NCI-H1436 treated with DMSO at 0.1 percent for 48 hours (cell line): ENCODE results near the gene TSC22D2.
"Not testable (repeated sequence)": the region's sequence is repeated elsewhere in the genome, so short reads cannot be mapped to it uniquely, and the experiment has no call there.

ENCODE experiments used
- DNase-seq: peaks from one replicate; lab custom pipeline; 2025; lab: John Stamatoyannopoulos, UW

The TSC22D2 gene

DNA sequence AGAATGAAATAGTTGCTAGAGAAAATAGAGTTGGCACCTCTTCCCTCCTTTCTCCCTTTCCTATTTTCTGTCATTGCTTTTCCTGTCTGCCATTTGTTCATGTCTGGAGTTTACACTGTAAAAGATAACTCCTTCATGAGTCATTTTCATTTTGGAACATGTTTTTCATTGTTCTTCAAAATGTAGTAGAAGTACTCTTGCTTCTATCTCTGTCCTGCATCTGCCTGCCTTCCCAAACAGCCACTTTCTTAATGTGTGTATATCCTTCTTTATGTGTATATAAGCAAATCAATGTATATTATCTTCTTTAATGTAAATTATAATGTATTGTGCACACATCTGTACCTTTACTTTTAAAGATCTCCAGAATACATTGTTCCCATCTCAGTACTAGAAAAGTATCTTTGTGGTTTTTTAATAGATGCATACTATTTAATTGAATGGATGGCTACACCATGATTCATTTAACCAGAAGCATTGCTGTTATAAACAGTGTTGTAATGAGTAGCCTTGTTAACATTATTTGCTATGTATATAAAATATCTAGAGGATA lies 41.1 kb downstream of the TSC22D2 start:
- no peak for DNase-seq

DNA sequence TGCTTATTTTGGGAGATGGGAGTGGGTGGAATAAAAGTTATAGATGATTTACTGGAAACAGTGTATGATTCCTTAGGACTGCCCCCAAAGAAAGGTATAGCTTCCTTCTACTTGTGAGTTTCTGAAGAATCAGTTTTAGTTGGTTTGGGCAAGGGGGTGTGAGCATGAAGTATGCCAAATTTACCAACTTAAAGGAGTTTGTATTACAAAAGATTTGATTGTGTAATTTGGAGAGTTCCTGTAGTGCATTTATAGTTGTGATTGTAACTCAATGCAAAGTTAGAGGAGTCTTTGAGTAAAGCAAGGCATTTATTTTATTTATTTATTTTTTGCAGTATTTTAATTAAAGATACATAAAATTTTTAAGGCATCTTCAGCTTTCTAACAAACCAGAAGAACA lies 42.8 kb downstream of the TSC22D2 start:
- DNase-seq: no peak

DNA sequence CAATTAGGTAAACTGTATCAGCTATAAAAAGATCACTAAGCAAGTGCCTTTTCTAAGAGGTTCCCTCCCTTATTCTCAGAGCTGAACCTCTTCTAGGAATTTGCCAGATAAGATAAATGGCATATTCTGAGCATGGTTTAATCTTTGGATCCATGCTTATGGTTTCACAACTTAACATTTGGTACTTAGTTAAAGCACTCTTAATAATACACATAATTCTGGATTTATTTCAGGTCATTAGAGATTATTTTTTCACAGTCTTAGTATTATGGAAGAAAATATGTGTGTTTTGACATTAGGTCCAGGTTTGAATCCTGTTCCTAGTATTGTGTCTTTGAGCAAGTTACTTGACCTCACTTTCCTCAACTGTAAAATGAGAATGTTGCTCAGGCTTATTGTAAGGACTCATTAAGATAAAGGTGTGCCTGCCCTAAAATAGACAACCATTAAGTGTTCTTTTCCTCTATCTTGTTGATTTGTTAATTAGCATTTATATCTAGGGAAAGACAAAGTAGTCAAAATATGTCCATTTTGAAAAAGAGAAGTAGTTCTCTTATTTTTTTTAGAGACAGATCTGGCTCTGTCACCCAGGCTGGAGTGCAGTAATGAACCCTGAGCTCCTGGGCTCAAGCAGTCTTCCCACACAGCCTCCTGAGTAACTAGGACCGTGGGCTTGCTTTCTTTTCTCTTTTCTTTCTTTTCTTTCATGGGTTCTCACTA lies 43.4 kb downstream of the TSC22D2 start:
- DNase-seq: no peak

DNA sequence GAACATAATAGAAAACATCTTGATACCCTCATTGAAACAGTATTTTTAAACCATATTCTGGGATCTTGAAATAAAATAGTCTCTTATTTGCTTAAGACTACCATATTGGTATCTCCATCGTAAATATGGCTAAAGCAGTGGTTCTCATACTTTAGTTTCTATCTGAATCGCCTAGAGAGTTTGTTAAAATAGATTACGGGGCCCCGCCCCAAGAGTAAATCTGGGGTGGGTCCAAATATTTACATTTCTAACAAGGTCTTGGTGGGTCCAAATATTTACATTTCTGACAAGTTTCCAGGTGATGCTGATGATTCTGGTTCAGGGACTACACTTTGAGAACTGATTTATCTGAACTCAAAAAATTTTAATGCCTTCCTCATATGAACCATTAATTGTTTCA lies 45.3 kb downstream of the TSC22D2 start:
- no peak for DNase-seq

DNA sequence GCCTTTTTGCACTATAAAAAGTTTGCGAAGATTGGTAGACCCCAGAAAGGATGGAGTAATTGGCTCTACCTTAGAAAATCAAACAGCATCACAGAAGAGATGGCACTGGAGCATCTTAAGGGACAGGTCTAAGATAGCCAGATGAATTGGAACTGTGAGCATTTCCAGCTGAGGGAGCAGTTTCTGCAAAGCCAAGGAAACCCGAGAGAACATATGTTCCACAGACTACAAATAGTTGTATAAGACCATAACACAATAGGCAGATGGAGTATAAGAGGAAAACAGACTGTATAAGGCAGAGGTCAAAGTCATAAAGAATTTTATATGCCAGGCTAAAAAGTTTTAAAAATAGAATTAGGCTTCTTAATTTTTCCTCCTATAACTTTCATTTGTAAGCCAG lies 46.0 kb downstream of the TSC22D2 start:
- DNase-seq: no peak

DNA sequence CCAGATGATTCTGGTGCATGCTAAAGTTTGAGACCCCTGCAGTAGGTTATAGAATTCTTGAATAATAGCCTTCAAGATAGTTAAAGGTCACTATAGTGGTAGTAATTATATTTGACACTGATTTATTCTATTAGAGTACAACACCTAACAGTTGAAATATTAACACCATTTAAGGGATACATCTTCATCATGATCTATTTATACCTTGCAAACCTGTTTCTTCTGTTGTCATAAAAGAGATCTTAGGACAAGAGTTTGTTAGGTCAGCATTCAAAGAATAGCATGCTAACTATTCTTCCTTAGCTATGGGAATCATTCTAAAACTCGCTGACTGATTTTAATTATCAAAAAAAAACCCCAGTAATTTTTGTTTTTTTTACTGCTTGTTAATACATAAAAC lies 46.5 kb downstream of the TSC22D2 start:
- no peak for DNase-seq

DNA sequence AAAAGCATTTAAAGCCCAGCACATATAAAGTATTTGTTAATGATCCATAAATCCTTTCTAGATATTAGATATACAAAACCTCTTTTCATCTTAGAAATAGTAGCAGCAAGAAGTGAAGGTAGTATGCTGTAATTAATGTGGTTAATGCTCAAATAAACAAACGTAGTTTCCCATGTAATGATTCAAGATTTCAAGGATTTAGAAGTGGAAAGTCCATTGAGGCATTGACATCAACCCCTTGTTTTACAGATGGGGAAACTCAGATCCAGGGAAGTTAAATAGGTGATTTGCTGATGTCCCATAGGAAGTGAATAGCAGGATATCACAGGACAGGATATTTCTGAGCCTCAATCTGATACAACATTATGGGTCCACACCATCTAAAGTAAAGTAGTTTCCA lies 47.2 kb downstream of the TSC22D2 start:
- no peak for DNase-seq

DNA sequence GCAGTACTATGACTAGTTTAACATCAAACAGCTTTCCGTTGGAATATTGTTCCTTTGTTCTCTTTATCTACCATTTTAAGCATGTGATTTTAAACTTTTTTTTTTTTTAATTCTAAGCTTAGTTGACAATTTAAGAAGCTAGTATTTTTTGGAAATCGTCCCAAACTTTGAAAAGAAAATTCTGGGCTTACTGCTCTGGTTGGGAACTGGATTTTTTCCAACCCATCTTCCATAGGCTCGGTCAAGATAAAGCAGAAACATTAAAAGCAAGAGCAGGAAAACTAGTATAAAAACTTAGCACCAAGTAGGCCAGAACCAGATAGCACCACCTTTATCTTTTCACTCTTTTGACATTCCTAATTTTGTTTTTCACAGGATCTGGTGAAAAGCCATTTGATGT lies 49.9 kb downstream of the TSC22D2 start:
- no peak for DNase-seq

DNA sequence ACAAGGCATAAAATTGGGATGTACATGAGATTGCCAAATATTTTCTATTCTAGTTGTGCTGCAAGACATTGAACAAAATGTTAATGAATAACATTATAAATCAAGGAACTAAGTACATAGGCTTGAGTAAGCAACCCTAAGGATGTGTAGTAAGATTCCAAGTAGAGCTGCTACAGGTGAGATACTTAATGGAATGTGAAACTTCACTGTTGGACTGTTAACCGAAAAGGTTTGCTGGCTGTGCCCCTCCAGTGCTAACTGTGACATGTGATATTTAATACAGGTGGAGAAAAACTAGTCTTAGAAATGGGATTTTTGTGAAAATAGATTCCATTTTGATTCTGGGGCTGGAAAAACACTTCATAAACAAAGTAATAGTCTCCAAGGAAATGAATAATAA lies 52.4 kb downstream of the TSC22D2 start:
- DNase-seq: no peak

DNA sequence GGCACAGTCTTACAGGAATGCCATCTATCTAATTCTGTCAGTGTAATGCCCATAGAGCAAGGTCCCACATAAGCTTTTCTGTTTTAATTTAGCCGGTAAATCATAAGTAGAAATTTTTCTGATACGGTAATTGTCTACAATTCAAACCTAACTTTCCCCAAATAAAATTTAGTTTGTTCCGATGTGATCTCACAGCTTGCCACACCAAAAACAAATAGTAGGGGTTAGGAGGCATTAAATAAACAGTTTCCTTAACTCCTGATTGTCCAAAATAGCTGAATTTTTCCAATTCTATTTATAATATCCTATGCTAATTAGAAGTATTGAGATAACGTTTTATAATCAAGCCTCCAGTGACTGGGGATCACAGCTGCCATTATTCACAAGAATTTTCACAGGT lies 53.3 kb downstream of the TSC22D2 start:
- no peak for DNase-seq

DNA sequence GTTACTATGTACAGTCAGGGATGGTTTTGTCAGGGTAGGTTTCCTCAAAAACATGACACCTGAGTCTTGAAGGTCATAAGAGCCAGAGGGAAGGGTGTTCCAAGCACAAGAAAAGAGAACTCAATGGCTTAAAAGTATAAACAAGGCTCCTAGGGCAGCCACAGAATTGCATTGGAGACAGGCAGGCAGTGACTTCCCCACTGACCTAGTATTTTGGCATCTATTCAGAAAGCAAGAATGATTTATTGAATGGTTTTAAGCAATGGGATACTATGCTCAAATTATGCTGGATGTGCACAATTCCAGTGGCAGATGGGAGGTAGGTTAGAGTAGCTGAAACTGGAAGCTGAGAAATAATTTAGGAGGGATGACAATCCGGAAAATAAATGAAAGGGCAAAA lies 54.0 kb downstream of the TSC22D2 start:
- DNase-seq: no peak

DNA sequence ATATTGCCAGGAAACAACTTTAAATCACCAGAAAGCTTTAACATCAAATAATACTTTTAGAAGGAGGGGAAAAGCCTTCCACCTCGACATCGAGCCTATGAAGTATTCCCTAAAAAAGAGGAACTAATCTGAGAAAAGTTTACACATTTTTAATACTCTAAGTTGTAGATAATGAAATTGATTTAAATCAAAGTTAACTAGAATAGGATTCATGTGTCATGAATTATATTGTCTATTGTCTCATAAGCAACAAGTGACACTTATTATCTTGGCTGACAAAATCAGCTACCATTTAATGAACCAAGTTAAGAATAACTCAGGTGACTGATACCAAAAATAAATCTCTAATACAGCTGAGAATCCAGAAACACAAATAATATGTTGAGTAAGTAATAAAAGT lies 56.6 kb downstream of the TSC22D2 start:
- DNase-seq: no peak

DNA sequence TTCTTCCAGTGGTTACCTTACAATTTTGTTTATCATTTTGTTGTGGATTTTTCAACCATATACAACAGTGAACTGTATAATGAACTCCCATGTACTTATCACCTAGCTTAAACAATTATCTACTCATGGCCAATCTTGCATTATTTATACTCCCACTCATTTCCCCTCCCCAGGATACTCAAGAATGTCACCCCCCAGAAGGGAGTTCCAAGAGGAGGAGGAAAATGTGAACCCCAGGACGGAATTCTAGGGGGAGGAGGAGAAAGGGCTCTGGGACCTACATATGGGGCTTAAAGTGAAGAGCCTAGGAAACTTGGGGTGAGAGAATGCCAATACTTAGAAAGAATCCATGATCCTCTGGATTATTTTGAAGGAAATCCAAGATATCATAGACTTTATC lies 59.3 kb downstream of the TSC22D2 start:
- no peak for DNase-seq

DNA sequence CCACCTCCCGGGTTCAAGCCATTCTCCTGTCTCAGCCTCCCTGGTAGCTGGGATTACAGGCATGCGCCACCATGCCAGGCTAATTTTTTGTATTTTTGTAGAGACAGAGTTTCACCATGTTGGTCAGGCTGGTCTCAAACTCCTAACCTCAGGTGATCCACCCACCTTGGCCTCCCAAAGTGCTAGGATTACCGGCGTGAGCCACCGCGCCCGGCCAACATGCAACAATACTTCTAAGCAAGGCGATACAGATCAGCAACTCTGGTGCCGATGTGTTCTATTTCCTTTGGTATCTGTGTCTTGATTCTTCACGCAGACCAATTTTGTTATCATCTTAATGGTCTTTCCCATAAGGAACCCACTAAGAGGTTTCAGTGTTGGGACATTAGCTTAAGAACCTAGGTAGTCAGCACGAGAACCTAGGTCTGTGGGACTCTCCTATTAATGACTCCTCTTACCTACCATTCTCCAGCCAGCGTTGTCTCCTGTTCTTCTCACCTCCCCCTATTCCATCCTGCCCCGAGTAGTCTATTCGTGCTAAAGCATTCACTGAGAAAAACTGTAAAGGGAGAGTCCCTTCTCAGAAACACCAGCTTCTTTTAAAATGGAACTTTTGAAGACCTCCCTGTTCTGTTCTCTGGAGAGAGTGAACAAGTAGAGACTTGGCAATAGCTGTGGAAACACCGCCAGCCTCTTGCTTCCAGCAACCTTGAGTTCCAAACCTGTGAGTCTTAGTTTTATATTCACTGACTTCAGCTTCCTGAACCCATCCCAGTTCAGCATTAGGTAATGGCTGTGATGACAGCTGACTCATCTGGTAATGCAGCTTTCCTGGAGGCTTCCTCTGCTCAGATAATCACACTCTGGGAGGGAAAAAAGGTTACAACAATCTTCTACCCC lies 61.2 kb downstream of the TSC22D2 start:
- no peak for DNase-seq

DNA sequence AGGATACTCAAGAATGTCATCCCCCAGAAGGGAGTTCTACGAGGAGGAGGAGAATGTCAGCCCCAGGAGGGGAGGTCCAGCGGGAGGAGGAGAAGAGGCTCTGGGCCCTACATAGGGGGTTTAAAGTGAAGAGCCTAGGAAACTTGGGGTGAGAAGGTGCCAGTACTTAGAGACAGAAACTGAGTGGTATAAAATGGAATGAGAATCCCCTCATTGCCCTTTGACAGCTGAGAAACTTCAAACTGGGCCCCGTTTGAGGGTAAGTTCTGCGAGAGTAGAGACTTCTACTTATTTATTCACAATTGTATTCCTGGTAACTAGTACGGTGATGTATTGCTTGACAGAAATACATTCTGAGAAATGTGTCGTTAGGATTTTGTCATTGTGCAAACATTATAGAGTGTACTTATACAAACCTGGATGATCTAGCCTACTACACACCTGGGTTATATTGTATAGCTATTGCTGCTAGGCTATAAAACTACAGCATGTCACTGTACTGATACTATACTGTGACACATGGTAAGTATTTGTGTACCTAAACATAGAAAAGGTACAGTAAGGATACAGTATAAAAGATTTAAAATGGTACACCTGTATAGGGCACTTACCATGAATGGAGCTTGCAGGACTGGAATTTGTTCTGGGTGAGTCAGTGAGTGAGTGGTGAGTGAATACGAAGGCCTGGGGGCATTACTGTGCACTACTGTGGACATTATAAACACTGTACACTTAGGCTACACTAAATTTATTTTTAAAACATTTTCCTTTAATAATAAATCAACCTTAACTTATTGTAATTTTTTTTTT lies 62.0 kb downstream of the TSC22D2 start:
- no peak for DNase-seq

DNA sequence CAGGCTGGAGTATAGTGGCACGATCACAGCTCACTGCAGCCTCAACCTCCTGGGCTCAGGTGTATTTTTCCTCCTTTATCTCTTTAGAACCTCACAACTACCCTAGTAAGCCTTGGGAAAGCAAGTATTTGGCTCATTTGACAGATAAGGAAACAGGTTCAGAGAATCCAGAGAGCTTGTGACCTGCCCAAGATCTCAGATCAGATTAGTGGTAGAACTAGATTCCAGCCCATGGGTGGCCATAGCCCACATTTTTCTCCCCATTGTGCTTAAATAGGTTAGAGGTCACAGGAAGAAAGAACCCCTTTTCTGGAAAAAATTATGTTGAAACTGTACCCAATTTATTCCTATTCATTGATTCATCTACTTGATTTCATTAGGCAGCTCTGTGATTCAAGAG lies 64.3 kb downstream of the TSC22D2 start:
- no peak for DNase-seq

DNA sequence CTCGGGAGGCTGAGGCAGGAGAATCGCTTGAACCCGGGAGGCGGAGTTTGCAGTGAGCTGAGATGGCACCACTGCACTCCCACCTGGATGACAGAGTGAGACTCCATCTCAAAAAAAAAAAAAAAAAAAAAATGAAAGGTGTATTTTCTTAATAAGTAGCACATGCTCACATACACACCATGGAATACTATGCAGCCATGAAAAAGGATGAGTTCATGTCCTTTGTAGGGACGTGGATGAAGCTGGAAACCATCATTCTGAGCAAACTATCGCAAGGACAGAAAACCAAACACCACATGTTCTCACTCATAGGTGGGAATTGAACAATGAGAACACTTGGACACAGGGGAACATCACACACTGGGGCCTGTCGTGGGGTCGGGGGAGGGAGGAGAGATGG lies 65.1 kb downstream of the TSC22D2 start:
- not testable (repeated sequence) for DNase-seq

DNA sequence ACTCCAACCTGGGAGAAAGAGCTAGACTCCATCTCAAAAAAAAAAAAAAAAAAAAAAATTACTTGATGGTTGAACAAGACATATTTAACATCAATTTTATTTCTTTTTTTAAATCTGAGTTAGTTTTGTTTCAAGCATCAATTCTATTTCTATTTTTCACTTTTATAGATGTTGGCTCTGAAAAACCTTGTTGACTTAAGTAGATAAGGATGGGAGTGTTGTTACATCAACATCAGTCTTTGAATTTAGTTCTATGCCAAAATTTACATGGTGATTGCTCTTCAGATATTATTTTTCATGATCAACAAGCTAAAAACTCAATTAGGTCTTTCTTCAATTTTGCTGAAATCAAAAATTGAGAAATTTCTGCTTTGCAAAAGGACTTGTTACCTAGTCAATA lies 71.3 kb downstream of the TSC22D2 start:
- DNase-seq: no peak

DNA sequence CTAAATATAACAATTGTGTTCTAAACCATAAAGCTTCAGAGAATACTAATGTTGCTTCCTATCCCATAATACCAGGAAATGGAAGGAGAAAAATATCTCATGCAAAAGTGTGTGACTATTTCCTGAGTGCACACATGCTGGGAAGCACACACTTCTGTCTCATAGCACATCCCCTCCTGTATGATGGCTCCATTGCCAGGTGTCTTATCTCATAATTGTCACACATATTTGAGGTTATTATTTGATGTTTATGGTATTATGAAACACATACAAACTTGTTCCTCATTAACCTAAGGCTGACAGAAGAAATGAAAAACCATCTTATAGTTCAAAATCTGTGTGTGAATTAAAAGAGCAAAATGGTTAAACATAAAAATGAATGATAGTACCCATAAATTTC lies 72.8 kb downstream of the TSC22D2 start:
- no peak for DNase-seq

DNA sequence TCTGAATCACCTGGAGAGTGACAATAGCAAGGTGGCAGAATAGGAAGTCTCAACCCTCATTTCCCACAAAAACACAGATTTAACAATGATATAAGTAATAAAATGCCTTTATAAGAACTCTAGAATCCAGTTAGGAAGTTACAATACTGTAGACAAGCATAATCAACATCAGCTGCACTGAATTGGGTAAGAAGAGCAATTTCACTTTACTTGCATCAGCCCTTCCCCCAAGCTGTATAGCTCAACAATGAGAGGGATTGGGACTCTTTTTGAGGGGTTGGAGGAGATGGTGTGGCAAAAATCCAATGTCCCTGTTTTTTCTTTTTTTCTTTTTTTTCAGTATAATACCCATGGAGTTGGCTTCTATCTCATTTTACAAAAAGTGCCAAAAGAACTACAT lies 75.1 kb downstream of the TSC22D2 start:
- DNase-seq: no peak

DNA sequence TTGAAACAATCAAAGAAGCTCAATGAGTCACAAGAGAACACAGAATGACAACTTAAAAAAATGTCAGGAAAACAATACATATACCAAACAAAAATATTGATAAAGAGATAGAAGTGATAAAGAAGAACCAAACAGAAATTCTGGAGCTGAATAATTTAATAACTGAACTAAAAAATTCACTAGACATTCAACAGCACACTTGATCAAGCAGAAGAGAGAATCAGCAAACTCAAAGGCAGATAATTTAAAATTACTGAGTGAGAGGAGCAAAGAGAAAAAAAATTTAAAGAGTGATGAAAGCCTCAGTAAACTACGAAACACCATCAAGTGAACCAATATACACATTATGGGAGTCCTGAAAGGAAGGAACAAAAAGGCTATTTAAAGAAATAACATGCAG lies 76.3 kb downstream of the TSC22D2 start:
- DNase-seq: no peak

DNA sequence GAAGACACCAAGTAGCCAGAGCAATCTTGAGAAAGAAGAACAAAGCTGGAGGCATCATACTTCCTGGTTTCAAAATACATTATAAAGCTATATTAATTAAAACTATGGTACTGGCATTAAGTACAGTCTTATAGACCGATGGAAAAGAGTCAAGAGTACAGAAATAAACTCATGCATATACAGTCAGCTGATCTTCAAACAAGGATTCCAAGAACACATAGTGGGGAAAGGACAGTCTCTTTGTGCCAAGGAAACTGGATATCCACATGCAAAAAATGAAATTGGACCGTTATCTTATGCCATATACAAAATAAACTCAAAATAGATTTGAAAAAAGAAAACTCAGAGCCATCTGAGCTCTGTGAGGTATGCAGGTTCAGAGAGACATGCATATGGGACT lies 80.8 kb downstream of the TSC22D2 start:
- no peak for DNase-seq
